GM19035 (cell line): ENCODE results near the gene CASZ1.

Experiments
- ATAC-seq: cut with Tn5 transposase; IDR thresholded peaks from one replicate; pipeline ENCODE4 v1.9.1; 2021; ENCODE audit not compliant: unreplicated experiment

CASZ1 gene

GRCh38 chr1:10612436-10613160 lies 183.8 kb downstream of the CASZ1 start:
- no peak for ATAC-seq

GRCh38 chr1:10610901-10611600 lies 185.4 kb downstream of the CASZ1 start:
- no peak for ATAC-seq

GRCh38 chr1:10608690-10609089 lies 187.8 kb downstream of the CASZ1 start:
- ATAC-seq = no peak

GRCh38 chr1:10607228-10607627 lies 189.2 kb downstream of the CASZ1 start:
- ATAC-seq = no peak

- no peak for ATAC-seq
Observed at GRCh38 chr1:10606064-10606463, 190.4 kb downstream of the CASZ1 start.

GRCh38 chr1:10604966-10605365 lies 191.5 kb downstream of the CASZ1 start:
- ATAC-seq = no peak

- no peak for ATAC-seq
Observed at GRCh38 chr1:10602936-10603335, 193.5 kb downstream of the CASZ1 start.

- ATAC-seq = no peak
Observed at GRCh38 chr1:10601342-10602070, 194.9 kb downstream of the CASZ1 start.

- ATAC-seq = no peak
Observed at GRCh38 chr1:10599194-10599861, 197.1 kb downstream of the CASZ1 start.

GRCh38 chr1:10598389-10598702 lies 198.1 kb downstream of the CASZ1 start:
- ATAC-seq = no peak

GRCh38 chr1:10597492-10598388 lies 198.7 kb downstream of the CASZ1 start:
- ATAC-seq = no peak

GRCh38 chr1:10596780-10597179 lies 199.7 kb downstream of the CASZ1 start:
- ATAC-seq = no peak

GRCh38 chr1:10594595-10595223 lies 201.7 kb downstream of the CASZ1 start:
- peak; percentile 62 for ATAC-seq

GRCh38 chr1:10593750-10594149 lies 202.7 kb downstream of the CASZ1 start:
- no peak for ATAC-seq

- ATAC-seq = no peak
Observed at GRCh38 chr1:10592373-10592772, 204.1 kb downstream of the CASZ1 start.

- ATAC-seq = no peak
Observed at GRCh38 chr1:10591010-10591409, 205.4 kb downstream of the CASZ1 start.

GRCh38 chr1:10589074-10589473 lies 207.4 kb downstream of the CASZ1 start:
- ATAC-seq = no peak

GRCh38 chr1:10588640-10589039 lies 207.8 kb downstream of the CASZ1 start:
- no peak for ATAC-seq
